ENCODE measurements around the gene TGFBR1.

DNA sequence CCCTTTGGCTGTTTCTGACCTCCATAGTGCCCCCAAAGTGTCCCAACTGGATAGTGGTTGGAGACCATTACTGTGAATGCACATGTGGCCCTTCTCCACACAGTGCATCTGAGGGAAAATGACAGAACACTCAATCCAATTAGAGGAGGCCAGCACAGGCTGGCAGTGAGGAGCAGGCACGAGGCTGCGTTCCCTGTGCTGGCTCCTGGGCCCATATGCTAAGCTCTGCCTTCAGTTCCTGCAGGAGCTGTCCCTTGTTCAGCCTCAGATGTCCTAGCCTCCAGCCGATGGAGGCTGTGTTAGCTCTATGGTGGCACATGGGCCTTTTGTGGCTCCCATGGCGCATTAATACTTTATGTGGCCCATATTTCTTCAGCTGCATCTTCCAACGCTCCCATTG lies 81.0 kb downstream of the TGFBR1 start:
- TF ChIP-seq, protein P1, sequence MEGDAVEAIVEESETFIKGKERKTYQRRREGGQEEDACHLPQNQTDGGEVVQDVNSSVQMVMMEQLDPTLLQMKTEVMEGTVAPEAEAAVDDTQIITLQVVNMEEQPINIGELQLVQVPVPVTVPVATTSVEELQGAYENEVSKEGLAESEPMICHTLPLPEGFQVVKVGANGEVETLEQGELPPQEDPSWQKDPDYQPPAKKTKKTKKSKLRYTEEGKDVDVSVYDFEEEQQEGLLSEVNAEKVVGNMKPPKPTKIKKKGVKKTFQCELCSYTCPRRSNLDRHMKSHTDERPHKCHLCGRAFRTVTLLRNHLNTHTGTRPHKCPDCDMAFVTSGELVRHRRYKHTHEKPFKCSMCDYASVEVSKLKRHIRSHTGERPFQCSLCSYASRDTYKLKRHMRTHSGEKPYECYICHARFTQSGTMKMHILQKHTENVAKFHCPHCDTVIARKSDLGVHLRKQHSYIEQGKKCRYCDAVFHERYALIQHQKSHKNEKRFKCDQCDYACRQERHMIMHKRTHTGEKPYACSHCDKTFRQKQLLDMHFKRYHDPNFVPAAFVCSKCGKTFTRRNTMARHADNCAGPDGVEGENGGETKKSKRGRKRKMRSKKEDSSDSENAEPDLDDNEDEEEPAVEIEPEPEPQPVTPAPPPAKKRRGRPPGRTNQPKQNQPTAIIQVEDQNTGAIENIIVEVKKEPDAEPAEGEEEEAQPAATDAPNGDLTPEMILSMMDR (IDR thresholded peaks at IDR 0.05; ENCODE audit: poor library complexity), result no peak
- TF ChIP-seq EZH2 (IDR thresholded peaks at IDR 0.05; ENCODE audit: borderline replicate concordance), result no peak
- no peak for TF ChIP-seq EZH2phosphoT487 (IDR thresholded peaks at IDR 0.05; ENCODE audit: low read depth, severe bottlenecking, unreplicated experiment)
